GM23338 (cell line): ENCODE measurements around the gene KLHL25.

Experiments used
- CREB1 ChIP-seq: fragments of 250-450 bp; sonication (Bioruptor Pico); IDR thresholded peaks from 2 replicates; pipeline ENCODE4 v1.5.0; 2020; ENCODE audit warnings: low read depth, mild to moderate bottlenecking, moderate library complexity
- CTCF ChIP-seq, 2 experiments: fragments of 200-600 bp in 1 of 2; sonication (generic) in 1 of 2; conservative IDR thresholded peaks; 2 replicates each; pipeline versions ENCODE4 v1.5.1 to v1.6.1; 2016 to 2017; ENCODE audit warnings: antibody characterized with exemption in 2 of 2, low read depth in 2 of 2, mild to moderate bottlenecking in 2 of 2, moderate library complexity in 1 of 2
- ETS1 ChIP-seq: IDR thresholded peaks from 2 replicates; pipeline ENCODE4 v1.6.1; 2016; ENCODE audit warnings: antibody characterized with exemption
- EZH2 ChIP-seq: fragments of 200-600 bp; sonication (generic); IDR thresholded peaks from one replicate; pipeline ENCODE4 v1.8.0; 2017; ENCODE audit warnings: antibody characterized with exemption, mild to moderate bottlenecking, low read depth; ENCODE audit not compliant: unreplicated experiment
- EZH2phosphoT487 ChIP-seq: fragments of 200-600 bp; sonication (generic); IDR thresholded peaks from one replicate; pipeline ENCODE4 v1.8.1; 2018; ENCODE audit warnings: antibody characterized with exemption; ENCODE audit not compliant: unreplicated experiment
- JUNB ChIP-seq: IDR thresholded peaks from one replicate; pipeline ENCODE4 v1.6.1; 2016; ENCODE audit warnings: antibody characterized with exemption; ENCODE audit not compliant: unreplicated experiment
- NANOG ChIP-seq: IDR thresholded peaks from 2 replicates; pipeline ENCODE4 v1.6.1; 2016; ENCODE audit warnings: antibody characterized with exemption, borderline replicate concordance
- POLR2AphosphoS5 ChIP-seq: IDR thresholded peaks from 2 replicates; pipeline ENCODE4 v1.6.1; 2016; ENCODE audit warnings: antibody characterized with exemption, low read depth
- REST ChIP-seq: IDR thresholded peaks from one replicate; pipeline ENCODE4 v1.6.1; 2018; ENCODE audit warnings: antibody characterized with exemption; ENCODE audit not compliant: unreplicated experiment
- STAT1 ChIP-seq: IDR thresholded peaks from one replicate; pipeline ENCODE4 v1.6.1; 2016; ENCODE audit warnings: antibody characterized with exemption; ENCODE audit not compliant: unreplicated experiment
- ZNF114 ChIP-seq: fragments of 250-450 bp; sonication (Bioruptor Pico); IDR thresholded peaks from 2 replicates; pipeline ENCODE4 v1.5.0; 2020; ENCODE audit warnings: mild to moderate bottlenecking, moderate library complexity

DNA sequence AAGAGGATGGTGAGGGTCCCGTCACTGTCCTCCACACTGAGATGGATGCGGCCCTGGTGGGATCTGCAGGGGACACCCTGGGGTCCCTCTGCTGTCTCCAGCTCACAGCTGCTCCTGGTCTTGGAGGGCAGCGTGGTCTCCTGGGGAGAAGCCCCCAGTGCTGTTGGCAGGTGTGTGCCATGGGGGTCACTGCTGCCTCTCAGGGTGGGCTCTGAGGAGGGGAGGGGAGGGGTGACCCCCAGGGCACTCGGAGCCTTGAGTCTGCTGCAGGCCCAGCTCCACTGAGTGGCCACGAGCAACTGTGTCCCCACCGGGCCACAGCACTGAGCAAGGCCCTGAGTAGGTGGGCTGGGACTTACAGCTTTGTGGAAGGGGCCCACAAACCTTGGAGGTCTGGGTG is 34.7 kb downstream of the KLHL25 start:
- TF ChIP-seq CTCF (conservative IDR thresholded peaks at IDR 0.05; ENCODE audit: low read depth in 2 of 2) (no peak), CREB1 (CRISPR knock-in tag) (no peak), POLR2AphosphoS5 (no peak), ETS1 (no peak), REST (no peak), EZH2 (no peak), NANOG (no peak), JUNB (no peak), EZH2phosphoT487 (no peak), STAT1 (no peak), ZNF114 (CRISPR knock-in tag) (no peak)
